Smooth muscle cell (in vitro differentiated cells): Measurements from ENCODE around the gene MBP. TPM values are rescaled to one million over a fixed set of nuclear protein-coding genes. Genes with fewer than 3 reads are reported as not detected.

ENCODE experiments used
- DNase-seq: peaks from one replicate; lab custom pipeline; 2025; ENCODE audit not compliant: unreplicated experiment; lab: John Stamatoyannopoulos, UW
- H2AFZ ChIP-seq: fragments of 200-600 bp; sonication (generic); 2 replicates; pipeline ENCODE4 v1.6.0; 2016; ENCODE audit warnings: antibody characterized with exemption, low read depth, mild to moderate bottlenecking
- H3F3A ChIP-seq: fragments of 200-600 bp; sonication (generic); 2 replicates; pipeline ENCODE4 v1.6.0; 2017; ENCODE audit warnings: antibody characterized with exemption, low read depth
- H3K27ac ChIP-seq: fragments of 200-600 bp; sonication (generic); 2 replicates; pipeline ENCODE4 v1.5.1; 2016; ENCODE audit warnings: low read depth, mild to moderate bottlenecking
- H3K27me3 ChIP-seq: fragments of 200-600 bp; sonication (generic); 2 replicates; pipeline ENCODE4 v1.6.1; 2016; ENCODE audit warnings: low read depth, mild to moderate bottlenecking
- H3K36me3 ChIP-seq: fragments of 200-600 bp; sonication (generic); 2 replicates; pipeline ENCODE4 v1.5.1; 2016; ENCODE audit warnings: low read depth
- H3K4me1 ChIP-seq: fragments of 200-600 bp; sonication (generic); 2 replicates; pipeline ENCODE4 v1.5.1; 2016; ENCODE audit warnings: low read depth
- H3K4me2 ChIP-seq: fragments of 200-600 bp; sonication (generic); 2 replicates; pipeline ENCODE4 v1.6.0; 2016; ENCODE audit warnings: mild to moderate bottlenecking
- H3K4me3 ChIP-seq: fragments of 200-600 bp; sonication (generic); 2 replicates; pipeline ENCODE4 v1.5.1; 2016; ENCODE audit warnings: mild to moderate bottlenecking
- H3K79me2 ChIP-seq: fragments of 200-600 bp; sonication (generic); 2 replicates; pipeline ENCODE4 v1.6.0; 2016; ENCODE audit warnings: low read depth, mild to moderate bottlenecking
- H3K9ac ChIP-seq: fragments of 200-600 bp; sonication (generic); 2 replicates; pipeline ENCODE4 v1.6.0; 2016; ENCODE audit warnings: low read depth
- H3K9me3 ChIP-seq: fragments of 200-600 bp; sonication (generic); replicated peaks from 2 replicates; pipeline ENCODE4 v1.5.1; 2016; ENCODE audit warnings: low read depth
- H4K20me1 ChIP-seq: fragments of 200-600 bp; sonication (generic); 2 replicates; pipeline ENCODE4 v1.6.0; 2016; ENCODE audit warnings: low read depth
- WGBS: methylation state at CpG from one replicate; pipeline ENCODE4 v1.1.7; 2016; ENCODE audit warnings: low lambda C conversion rate; 5-methylcytosine and 5-hydroxymethylcytosine counted together
- polyA plus RNA-seq: library from polyadenylated mRNA; unstranded; fragments of >200 nt; fragmentation: Nextera tagmentation; extraction: Ambion mirVana; gene quantifications from 2 replicates; pipeline ENCODE4 v1.2.1, GENCODE V29; 2016
- total RNA-seq: library from RNA; depleted of rRNA; stranded (reverse); fragments of >200 nt; gene quantifications from 2 replicates; pipeline ENCODE4 v1.2.3, GENCODE V29; 2014
- TF ChIP-seq, protein P1 (sequence below): fragments of 200-600 bp; sonication (generic); IDR thresholded peaks from 2 replicates; pipeline ENCODE4 v1.5.1; 2017; ENCODE audit warnings: borderline replicate concordance, mild to moderate bottlenecking, antibody characterized with exemption; ENCODE audit not compliant: insufficient read depth, poor library complexity, severe bottlenecking

MBP gene
- total and polyA plus RNA-seq, 2 experiments from 2014 or later = 1.4 to 5.1 TPM

DNA sequence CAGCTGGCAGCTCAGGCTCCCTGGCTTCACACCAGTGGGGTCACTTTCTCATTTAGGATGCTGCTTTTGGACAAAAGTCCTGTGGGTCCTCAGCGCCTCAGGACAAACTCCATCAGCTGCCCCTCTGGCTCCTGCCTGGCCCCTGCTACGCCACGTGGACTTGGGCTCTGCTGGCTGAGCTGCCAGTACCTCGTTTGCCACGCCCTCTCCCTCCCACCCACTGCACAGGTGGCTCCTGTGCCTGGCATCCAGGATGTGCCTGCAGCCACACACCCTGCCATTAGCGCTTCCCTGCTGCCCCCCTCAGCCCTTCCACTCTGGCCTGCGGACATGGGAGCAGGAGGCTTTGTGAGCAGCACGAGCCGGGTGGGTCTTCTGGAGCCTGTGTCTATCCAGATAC is 191.3 kb downstream of the MBP start:
- Histone ChIP-seq H3K79me2 (no peaks in the 10 kb centered on the region), H3K9me3 (no peaks in the 10 kb centered on the region), H3K27me3 (no peaks in the 10 kb centered on the region), H3K27ac (no peak overlapping the region), H3K4me2 (no peak overlapping the region), H4K20me1 (no peaks in the 10 kb centered on the region), H3K4me3 (no peak overlapping the region), H3F3A (no peaks in the 10 kb centered on the region), H2AFZ (no peak overlapping the region), H3K9ac (no peak overlapping the region), H3K4me1 (no peaks in the 10 kb centered on the region), H3K36me3 (no peaks in the 10 kb centered on the region)
- TF ChIP-seq, protein P1, sequence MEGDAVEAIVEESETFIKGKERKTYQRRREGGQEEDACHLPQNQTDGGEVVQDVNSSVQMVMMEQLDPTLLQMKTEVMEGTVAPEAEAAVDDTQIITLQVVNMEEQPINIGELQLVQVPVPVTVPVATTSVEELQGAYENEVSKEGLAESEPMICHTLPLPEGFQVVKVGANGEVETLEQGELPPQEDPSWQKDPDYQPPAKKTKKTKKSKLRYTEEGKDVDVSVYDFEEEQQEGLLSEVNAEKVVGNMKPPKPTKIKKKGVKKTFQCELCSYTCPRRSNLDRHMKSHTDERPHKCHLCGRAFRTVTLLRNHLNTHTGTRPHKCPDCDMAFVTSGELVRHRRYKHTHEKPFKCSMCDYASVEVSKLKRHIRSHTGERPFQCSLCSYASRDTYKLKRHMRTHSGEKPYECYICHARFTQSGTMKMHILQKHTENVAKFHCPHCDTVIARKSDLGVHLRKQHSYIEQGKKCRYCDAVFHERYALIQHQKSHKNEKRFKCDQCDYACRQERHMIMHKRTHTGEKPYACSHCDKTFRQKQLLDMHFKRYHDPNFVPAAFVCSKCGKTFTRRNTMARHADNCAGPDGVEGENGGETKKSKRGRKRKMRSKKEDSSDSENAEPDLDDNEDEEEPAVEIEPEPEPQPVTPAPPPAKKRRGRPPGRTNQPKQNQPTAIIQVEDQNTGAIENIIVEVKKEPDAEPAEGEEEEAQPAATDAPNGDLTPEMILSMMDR = no peak
- WGBS = 96% methylated on average over 9 of the region's 9 CpGs
- DNase-seq = no peak

DNA sequence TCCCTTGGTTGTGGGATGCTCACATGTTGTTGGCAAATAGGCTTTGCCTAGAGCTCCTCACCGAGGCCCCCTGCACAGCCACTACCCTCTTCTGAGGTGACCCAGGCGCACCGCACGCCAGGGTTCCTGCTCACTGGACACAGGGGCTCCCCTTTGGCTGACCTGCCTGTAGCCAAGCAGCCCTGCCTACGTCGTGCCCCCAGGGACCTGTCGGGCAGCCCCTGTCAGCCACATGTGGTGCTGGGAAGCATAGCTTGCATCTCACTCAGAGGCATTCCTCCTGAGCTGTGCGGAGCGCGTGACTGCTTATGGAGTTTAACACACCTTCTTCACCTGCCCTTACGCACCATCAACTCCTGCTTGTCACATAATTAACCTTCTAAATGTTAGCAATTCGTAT is 194.0 kb downstream of the MBP start:
- Histone ChIP-seq H3F3A (no peaks in the 10 kb centered on the region), H3K9me3 (no peaks in the 10 kb centered on the region), H3K9ac (no peak overlapping the region), H3K36me3 (no peaks in the 10 kb centered on the region), H3K27ac (no peak overlapping the region), H4K20me1 (no peaks in the 10 kb centered on the region), H2AFZ (no peak overlapping the region), H3K79me2 (no peaks in the 10 kb centered on the region), H3K4me1 (no peaks in the 10 kb centered on the region), H3K4me3 (no peak overlapping the region), H3K27me3 (no peaks in the 10 kb centered on the region), H3K4me2 (no peak overlapping the region)
- no peak for DNase-seq
- WGBS = 93% methylated on average over 12 of the region's 12 CpGs
- TF ChIP-seq, protein P1 = no peak

DNA sequence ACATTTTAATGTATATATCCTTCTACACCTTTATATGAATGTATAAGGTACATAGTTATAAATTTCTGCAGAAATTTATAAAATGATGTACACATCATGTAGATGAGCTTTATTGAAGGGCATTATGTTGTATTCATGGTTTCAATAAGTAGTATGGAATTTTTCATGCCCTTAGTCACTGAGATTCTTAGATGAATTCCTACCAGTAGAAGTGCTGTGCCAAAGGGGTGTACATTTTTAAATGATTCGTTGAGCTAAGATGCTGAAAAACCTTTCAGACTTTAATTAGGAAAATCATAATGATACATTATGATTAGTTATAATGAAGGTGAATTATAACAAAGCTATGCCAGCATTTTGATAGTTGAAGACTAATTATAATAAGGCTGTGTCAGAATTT is 195.0 kb downstream of the MBP start:
- no peak overlapping the region for H3K9ac ChIP-seq
- no peaks in the 10 kb centered on the region for H3K36me3 ChIP-seq
- H3K4me1 ChIP-seq = no peaks in the 10 kb centered on the region
- no peaks in the 10 kb centered on the region for H3K27me3 ChIP-seq
- H3F3A ChIP-seq = no peaks in the 10 kb centered on the region
- no peak overlapping the region for H3K4me3 ChIP-seq
- no peak overlapping the region for H2AFZ ChIP-seq
- TF ChIP-seq, protein P1 = no peak
- H3K9me3 ChIP-seq = no peaks in the 10 kb centered on the region
- H3K27ac ChIP-seq = no peak overlapping the region
- H3K79me2 ChIP-seq = no peaks in the 10 kb centered on the region
- 93% methylated on average over 1 of the region's 1 CpG for WGBS
- no peak overlapping the region for H3K4me2 ChIP-seq
- DNase-seq = no peak
- peaks cover 7% of the 10 kb centered on the region for H4K20me1 ChIP-seq

DNA sequence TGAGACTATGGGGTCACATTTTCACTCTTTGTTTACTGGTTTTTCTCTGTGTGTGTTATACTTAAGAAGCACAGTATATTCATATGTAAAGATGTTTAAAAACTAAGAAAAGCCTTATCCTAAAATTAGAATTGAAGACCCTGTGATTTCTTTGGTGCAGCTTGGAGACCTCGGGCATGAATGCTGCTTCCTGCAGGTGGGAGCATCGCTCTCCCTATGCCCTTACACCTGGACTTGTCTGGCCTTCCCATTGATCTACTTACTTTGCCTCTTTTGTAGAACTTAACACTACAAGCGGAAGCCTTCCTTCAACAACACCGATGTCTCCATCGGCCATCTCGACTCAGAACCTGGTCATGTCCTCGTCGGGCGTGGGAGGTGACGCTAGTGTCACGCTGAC is 195.7 kb downstream of the MBP start:
- H3K36me3 ChIP-seq = no peaks in the 10 kb centered on the region
- WGBS = 95% methylated on average over 11 of the region's 11 CpGs

More for the DNA sequence above, 195.7 kb downstream of the MBP start:
- Histone ChIP-seq H3K4me2 (no peak overlapping the region), H3K4me3 (no peak overlapping the region), H3K79me2 (no peaks in the 10 kb centered on the region), H2AFZ (no peak overlapping the region), H3K9me3 (no peaks in the 10 kb centered on the region), H3K9ac (no peak overlapping the region), H3F3A (no peaks in the 10 kb centered on the region), H3K4me1 (no peaks in the 10 kb centered on the region), H4K20me1 (peaks cover 13% of the 10 kb centered on the region), H3K27me3 (no peaks in the 10 kb centered on the region), H3K27ac (no peak overlapping the region)
- TF ChIP-seq, protein P1 = no peak
- DNase-seq = no peak
